KG1 (cell line): Measurements from ENCODE around the gene MIDN.
"Not testable (repeated sequence)": the region's sequence is repeated elsewhere in the genome, so short reads cannot be mapped to it uniquely, and the experiment has no call there.

Experiments used
- DNase-seq: peaks from one replicate; lab custom pipeline; 2025; lab: John Stamatoyannopoulos, UW

The MIDN gene

DNA sequence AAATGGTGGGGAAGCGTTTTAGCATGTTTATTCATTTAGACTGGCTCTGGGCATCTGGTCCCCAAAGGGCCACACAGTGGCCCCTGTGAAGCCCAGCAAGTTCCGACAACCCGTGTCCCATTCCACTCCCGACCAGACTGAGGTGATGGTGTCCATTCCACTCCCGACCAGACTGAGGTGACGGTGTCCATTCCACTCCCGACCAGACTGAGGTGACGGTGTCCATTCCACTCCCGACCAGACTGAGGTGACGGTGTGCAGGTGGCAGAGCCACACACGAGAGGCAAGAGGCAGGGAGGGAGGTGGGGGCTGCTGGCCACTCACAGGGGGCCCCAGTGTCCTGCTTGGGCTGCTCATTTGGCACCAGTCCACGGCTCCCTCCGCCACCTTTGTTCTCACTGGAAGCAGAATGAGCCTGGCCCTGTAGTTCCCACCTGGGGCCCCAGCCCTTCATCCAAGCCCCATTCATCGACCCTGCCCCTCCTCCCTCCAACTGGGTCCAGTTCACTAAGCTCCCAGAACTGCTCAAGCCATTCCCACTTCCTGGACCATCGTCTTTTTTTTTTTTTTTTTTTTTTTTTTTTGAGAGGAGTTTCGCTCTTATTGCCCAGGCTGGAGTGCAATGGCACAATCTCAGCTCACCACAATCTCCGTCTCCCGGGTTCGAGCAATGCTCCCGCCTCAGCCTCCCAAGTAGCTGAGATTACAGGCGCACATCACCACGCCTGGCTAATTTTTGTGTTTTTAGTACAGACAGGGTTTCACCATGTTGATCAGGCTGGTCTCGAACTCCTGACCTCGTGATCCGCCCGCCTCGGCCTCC lies 1.9 kb upstream of the MIDN start:
- DNase-seq = not testable (repeated sequence)

DNA sequence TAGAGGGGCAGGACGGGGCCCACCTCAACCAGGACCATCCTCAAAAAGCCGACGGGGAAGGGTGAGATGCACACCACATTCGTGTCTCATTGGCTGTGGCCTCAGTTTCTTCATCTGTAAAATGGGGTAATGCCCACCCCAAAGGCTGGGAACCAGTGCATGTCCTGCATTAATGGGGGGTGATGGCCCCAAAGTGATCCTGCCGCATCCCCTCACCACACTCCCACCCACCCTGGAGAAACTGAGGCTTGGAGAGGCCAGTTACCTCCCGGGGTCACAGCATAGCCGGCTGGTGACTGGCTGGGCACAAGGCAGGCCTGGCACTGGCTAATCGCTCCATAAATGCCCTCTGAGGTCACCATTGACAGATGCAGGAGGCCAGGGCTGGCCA lies 640 bp upstream of the MIDN start:
- no peak for DNase-seq

DNA sequence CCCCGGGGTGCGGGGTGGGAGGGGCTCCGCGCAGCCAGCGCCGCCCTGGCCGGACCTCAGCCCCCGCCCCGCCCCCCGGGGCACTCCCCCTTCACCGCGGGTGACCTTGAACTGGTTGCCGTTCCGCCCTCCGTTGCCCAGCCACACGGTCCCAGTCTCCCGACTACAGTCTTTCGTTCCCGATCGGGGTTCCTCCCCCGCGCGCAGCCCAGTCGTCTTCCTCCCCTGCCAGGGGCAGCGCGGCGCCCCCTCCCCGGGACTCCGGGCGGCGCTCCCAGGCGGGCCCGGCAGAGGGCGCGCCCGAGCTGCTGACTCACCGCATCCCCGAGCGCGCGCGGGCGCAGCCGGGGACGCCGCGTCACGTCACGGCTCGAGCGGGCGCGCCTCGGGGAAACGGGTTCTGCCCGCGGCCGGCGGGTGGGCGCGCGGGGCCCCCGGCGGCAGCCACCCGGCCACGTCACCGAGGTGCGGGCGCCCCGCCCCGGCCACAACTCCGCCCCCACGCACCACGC lies 459 bp downstream of the MIDN start:
- peak; percentile 67 for DNase-seq

- DNase-seq = peak; percentile 95
Measured at GRCh38 chr19:1249298-1249989, 1.1 kb downstream of the MIDN start.

DNA sequence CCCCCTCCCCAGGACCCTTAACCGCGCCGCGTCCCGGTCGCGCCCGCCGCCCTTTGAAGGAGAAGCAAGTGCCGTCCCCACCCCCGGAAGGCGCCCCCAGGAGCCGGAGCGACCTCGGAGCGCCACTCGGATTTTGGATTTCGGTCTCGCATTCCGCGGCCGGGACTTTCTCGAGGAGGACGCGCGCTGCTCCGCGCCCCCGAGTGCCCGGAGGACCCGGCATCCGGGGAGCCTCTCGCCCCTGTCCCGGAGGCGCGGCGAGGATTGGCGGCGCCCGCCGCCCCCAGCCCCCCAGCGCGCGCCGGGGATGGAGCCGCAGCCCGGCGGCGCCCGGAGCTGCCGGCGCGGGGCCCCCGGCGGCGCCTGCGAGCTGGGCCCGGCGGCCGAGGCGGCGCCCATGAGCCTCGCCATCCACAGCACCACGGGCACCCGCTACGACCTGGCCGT lies 1.6 kb downstream of the MIDN start:
- DNase-seq = no peak

DNA sequence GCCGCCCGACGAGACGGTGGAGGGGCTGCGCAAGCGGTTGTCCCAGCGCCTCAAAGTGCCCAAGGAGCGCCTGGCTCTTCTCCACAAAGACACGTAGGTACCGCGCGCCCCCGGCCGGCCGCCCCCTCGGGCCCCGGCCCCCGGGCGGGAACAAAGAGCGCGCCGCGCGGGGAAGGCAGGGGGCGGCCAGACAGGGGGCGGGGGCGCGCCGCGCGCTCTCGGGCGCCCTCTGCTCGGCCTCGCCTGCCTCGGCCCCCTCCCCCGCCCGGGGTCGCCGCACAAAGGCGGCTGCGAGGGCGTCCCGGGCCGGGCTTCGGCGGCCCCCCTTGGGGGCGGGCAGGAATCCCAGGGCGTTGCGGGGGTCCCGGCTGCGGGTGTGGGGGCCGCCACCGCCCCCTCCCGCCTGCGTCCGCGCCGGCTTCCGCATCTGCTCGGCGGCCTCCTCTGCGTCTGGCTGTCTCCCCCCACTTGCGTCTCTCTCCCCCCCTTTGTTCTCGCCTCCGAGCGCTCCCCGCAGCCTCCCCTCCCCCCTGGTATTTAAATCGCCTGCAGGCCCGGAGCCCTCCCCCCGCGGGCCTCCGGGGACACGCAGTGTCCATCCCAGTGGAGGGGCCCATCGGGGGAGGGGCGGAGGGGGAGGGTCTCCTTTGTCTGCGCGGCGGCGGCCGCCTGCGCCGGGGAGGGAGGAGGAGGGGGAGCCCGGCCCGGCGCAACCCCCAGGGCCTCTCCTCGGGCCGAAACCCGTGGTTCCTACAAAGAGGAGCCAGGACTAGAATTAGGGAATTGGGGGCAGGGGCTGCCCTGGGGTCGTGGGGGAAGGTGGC lies 2.3 kb downstream of the MIDN start:
- no peak for DNase-seq

- DNase-seq = peak; percentile 21
Measured at GRCh38 chr19:1251330-1252220, 3.2 kb downstream of the MIDN start.

- peak; percentile 50 for DNase-seq
Measured at GRCh38 chr19:1252221-1252820, 3.9 kb downstream of the MIDN start.

DNA sequence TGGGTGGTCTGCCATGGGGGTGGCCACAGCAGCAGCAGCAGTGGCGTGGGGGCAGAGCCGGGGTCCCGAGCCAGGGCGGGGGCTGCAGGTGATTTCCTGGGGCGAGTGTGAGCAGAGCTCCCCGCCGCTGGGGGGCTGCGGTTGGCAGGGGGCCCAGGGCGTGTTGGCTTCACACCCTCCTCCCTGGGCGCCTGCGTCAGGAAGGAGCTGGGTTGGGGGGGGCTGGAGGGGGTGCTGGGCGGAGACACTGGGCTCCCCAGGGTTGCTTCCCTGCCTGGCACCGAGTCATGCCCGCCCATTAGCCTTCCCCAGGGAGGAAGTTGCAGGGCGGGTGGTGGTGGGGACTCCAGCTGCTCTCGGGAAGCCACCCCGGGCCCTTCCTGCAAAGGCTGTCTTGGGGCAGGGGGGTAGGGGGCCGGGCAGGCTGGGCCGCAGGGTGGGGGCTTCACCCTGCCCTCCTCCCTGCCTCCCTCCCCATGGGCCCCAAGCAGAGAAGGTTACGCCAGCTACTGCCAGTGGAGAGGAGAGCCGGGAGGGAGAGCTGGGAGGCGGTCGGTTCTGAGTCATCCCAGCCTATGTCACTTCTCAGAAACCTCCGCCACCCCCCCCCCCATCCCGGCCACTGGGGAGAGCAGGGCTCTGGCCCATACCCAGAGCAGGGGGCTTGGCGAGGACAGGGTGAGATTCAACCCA lies 4.6 kb downstream of the MIDN start:
- DNase-seq = peak; percentile 78

DNA sequence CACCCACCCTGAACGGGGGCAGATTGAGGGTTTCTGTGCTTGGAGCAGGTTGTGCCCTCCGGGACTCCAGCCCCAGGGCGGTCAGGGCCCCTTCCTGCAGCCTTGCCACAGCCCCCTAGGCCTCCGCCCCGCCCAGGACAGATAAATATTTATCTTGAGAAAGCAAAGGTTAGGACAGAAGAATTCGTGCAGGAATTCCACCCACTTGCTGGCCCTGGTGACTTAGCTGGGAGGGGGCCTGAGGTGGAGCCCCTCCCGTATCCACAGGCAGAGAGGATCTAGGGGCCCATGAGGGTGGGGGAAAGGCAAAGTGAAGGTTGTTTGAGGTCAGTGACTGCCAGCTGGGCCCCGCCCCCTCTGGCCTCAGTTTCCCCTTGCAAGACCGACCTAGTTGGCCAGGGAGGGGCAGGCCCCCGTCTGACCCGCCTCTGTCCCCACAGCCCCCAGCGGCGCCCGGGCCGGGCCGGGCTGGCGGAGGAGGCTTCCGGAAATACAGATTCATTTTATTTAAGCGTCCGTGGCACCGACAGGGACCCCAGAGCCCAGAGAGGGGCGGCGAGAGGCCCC lies 5.2 kb downstream of the MIDN start:
- peak; percentile 72 for DNase-seq

DNA sequence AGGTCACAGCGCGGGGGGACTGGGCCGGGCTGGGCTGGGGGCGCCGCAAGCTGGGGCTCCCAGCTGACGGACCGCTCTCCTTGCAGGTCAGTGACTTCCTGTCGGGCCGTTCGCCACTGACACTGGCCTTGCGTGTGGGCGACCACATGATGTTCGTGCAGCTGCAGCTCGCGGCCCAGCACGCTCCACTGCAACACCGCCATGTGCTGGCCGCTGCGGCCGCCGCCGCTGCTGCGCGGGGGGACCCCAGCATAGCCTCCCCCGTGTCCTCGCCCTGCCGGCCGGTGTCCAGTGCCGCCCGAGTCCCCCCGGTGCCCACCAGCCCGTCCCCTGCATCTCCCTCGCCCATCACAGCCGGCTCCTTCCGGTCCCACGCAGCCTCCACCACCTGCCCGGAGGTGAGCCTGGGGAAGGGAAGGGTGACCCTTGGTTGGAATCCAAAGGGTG lies 5.7 kb downstream of the MIDN start:
- DNase-seq = no peak

DNA sequence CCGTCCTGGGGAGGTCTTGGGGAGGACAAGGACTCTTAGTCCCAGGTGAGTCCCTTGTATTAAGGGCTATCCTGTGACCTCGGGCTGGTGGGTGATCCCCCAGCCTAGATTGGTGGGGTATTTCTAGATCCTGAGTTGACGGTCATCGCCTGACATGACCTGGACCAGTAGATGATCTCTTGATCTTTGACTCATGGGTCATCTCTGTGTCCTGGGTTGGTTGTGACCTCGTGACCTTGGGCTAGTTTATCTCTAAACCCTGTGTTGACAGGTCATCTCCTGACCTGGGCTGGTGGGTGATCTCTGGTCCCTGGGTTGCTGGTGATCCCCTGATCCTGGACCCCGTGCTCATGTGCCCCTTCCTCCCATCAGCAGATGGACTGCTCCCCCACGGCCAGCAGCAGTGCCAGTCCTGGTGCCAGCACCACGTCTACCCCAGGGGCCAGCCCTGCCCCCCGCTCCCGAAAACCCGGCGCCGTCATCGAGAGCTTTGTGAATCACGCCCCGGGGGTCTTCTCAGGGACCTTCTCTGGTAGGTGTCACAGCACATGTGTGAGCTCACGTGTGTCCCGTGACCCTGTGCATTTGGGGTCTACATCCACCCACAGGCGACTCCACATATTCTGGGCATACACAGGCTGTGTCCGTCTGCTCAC lies 6.3 kb downstream of the MIDN start:
- no peak for DNase-seq

DNA sequence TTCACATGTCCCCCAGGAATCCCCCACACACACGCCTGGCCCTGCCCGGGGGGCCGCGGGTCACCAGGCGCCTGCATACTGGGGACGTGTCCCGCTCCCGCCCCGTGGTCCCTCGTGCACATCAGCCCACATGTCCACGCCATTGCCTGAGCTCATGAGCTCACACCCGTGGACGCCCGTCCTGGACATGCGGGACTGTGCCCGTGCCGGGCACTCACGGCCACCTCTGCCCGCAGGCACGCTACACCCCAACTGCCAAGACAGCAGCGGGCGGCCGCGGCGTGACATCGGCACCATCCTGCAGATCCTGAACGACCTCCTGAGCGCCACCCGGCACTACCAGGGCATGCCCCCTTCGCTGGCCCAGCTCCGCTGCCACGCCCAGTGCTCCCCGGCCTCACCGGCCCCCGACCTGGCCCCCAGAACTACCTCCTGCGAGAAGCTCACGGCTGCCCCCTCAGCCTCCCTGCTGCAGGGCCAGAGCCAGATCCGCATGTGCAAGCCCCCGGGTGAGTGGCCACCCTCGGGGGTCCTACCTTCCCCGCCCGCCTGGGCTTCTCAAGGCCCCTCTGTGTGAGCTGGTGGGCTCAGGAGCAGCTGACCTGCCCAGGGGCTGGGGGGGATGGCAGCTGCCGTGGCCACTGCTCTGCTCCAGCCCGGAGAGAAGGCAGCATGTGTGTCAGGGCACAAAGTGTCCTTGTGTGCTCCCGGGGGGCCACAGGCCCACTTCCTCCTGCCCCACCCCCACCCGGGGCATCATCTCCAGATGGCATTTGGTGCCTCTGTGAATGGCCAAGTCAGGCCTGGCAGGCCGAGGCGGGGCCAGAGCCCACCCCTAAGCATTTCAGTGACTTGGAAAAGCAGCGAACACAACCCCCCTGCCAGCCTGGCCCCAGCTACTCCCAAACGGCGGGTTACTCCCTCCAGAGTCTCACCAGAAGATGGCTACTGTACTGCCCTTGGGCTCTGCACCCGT lies 7.1 kb downstream of the MIDN start:
- no peak for DNase-seq

GRCh38 chr19:1256646-1257474 lies 8.5 kb downstream of the MIDN start:
- no peak for DNase-seq

- DNase-seq = no peak
Measured at GRCh38 chr19:1257475-1258162, 9.2 kb downstream of the MIDN start.

DNA sequence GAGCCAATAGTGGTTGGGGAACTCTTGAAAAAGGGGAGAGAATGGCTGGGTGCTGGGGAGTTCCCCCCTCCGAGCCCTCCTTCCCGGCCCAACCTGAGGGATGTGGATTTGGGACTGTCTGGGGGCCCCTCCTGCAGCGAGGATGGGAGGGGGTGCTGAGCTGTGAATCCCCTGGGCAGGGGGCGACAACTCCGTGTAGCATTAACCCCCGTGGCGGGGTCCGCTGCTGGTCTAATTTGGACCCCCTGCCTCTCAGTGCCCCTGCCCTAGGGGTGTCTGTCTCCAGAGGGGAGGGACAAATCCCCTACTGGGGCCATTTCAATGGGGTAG lies 9.7 kb downstream of the MIDN start:
- no peak for DNase-seq

DNA sequence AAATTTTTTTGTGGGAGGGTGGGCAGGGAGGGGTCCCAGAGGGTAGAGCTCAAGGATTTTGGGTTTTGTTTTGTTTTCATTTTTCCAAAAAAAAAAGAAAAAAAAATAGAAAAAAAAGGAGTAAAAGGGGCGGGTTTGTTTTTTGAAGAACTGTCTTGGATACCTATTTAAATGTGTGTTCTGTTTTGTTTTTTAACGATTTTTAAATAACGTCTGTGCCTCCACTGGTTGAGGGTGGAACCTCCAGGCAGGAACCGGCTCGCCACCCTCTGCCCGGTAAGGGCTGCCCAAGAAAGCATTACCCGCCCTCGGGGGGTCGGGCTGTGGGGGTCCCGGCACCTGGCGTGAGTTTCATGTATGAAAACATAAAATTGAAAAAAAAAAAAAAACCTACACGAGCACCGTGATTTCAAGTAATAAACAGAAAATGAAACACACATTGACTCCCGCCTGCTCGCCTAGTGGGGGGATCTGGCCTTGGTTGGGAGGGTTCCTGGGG lies 10.4 kb downstream of the MIDN start:
- no peak for DNase-seq
